GM18951 (cell line): ENCODE data around the gene GRK1.

Experiments
- POLR2A ChIP-seq: IDR thresholded peaks from 4 replicates; pipeline ENCODE4 v1.6.1; 2011; ENCODE audit warnings: mild to moderate bottlenecking; ENCODE audit not compliant: insufficient read length, insufficient read depth; ENCODE audit errors: extremely low read depth
- in situ Hi-C: fragments of 300-500 bp; cut with MboI; formaldehyde crosslinking; loops from one replicate; pipeline ENCODE4 v1.12.0; 2022; ENCODE audit warnings: low sequenced_read_pairs, mixed read lengths, inconsistent platforms; ENCODE audit not compliant: unreplicated experiment

The GRK1 gene

GRCh38 chr13:113728571-113729054 lies 61.6 kb downstream of the GRK1 start:
- no peak for TF ChIP-seq POLR2A
- in situ Hi-C loops = no loop called here

- no peak for TF ChIP-seq POLR2A
- in situ Hi-C loops = loop anchor here (5.0 kb wide), 1 partner anchor 67 kb away; no protein-coding TSS in a partner anchor
Measured at GRCh38 chr13:113729187-113730019, 62.4 kb downstream of the GRK1 start.

GRCh38 chr13:113730258-113730691 lies 63.3 kb downstream of the GRK1 start:
- in situ Hi-C loops = loop anchor here (5.0 kb wide), 1 partner anchor 68 kb away; no protein-coding TSS in a partner anchor
- no peak for TF ChIP-seq POLR2A

GRCh38 chr13:113730831-113731191 lies 63.8 kb downstream of the GRK1 start:
- in situ Hi-C loops = loop anchor here (5.0 kb wide), 1 partner anchor 69 kb away; no protein-coding TSS in a partner anchor
- no peak for TF ChIP-seq POLR2A

GRCh38 chr13:113731192-113732175 lies 64.5 kb downstream of the GRK1 start:
- TF ChIP-seq POLR2A = no peak
- in situ Hi-C loops = loop anchor here (5.0 kb wide), 1 partner anchor 69 kb away; no protein-coding TSS in a partner anchor

GRCh38 chr13:113732176-113732960 lies 65.3 kb downstream of the GRK1 start:
- in situ Hi-C loops = loop anchor here (5.0 kb wide), 1 partner anchor 70 kb away; no protein-coding TSS in a partner anchor
- no peak for TF ChIP-seq POLR2A

- in situ Hi-C loops = loop anchor here (5.0 kb wide), 1 partner anchor 71 kb away; no protein-coding TSS in a partner anchor
- no peak for TF ChIP-seq POLR2A
Measured at GRCh38 chr13:113732961-113733950, 66.2 kb downstream of the GRK1 start.

- TF ChIP-seq POLR2A = no peak
- in situ Hi-C loops = loop anchor here (5.0 kb wide), 1 partner anchor 72 kb away; no protein-coding TSS in a partner anchor
Measured at GRCh38 chr13:113734099-113734825, 67.2 kb downstream of the GRK1 start.

GRCh38 chr13:113734826-113735125 lies 67.8 kb downstream of the GRK1 start:
- no peak for TF ChIP-seq POLR2A
- in situ Hi-C loops = loop anchor here (5.0 kb wide), 1 partner anchor 72 kb away; no protein-coding TSS in a partner anchor

- in situ Hi-C loops = no loop called here
- TF ChIP-seq POLR2A = no peak
Measured at GRCh38 chr13:113735194-113735593, 68.2 kb downstream of the GRK1 start.

- in situ Hi-C loops = no loop called here
- TF ChIP-seq POLR2A = no peak
Measured at GRCh38 chr13:113735750-113736149, 68.7 kb downstream of the GRK1 start.
